Measurements from ENCODE around the gene SEMA6A.
"Not testable (repeated sequence)": the region's sequence is repeated elsewhere in the genome, so short reads cannot be mapped to it uniquely, and the experiment has no call there.

SEMA6A gene

DNA sequence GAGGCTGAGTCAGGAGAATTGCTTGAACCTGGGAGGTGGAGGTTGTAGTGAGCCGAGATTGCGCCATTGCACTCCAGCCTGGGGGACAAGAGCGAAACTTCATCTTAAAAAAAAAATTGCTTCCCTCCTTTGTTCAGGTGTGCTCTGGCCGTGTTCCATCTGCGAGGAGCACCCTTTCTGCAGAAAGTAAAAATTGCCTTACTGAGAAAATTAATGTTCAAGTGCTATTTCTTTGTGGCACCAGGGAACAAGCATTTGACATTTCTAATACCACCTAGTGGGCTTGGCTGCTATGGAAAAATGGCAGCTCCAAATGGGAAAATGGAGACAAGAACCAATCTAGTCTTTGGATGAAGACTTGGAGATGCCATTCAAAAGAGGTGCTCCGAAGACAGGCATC is 29.2 kb downstream of the SEMA6A start:
- Mint-ChIP-seq H3K9me3 (peaks cover 11% of the 10 kb centered on the region), H3K36me3 (peaks cover 16% of the 10 kb centered on the region)
- H3K27me3 Mint-ChIP-seq, H3K27ac Mint-ChIP-seq, H3K4me1 Mint-ChIP-seq, H3K4me3 Mint-ChIP-seq, ATAC-seq: not testable (repeated sequence)

DNA sequence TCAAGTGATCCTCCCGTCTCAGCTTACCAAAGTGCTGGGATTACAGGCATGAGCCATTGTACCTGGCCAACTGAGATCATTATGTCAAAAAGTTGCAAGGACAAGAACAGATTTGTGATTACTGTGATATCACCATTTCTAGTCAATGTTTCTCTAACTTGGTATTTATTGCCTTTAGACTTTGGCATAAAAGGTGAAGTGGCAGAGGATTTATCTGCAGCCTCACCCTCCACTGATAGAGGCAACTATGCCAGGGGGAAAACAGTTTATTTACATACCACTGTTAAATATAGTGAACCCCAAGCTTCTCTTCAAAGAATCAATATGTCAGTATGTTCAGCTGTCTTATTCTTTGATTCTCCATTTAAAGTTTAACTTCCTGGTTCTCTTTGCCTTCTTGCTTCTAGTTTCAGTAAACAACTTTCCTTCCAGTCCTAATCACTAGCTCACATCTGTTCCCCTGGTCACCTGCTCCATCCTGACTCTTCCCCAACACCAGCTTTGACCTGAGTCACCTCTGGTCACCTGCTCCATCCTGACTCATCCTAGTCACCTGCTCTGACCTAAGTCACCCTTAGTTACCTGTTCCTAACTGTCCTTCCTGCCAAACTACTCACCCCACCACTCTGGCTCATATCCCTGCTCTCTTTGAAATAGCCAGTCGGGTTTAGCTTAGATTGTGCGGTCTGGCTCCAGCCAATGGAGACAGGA is 29.9 kb downstream of the SEMA6A start:
- peaks cover 18% of the 10 kb centered on the region for H3K36me3 Mint-ChIP-seq
- peaks cover 11% of the 10 kb centered on the region for H3K9me3 Mint-ChIP-seq
- no peak overlapping the region for H3K4me3 Mint-ChIP-seq

DNA sequence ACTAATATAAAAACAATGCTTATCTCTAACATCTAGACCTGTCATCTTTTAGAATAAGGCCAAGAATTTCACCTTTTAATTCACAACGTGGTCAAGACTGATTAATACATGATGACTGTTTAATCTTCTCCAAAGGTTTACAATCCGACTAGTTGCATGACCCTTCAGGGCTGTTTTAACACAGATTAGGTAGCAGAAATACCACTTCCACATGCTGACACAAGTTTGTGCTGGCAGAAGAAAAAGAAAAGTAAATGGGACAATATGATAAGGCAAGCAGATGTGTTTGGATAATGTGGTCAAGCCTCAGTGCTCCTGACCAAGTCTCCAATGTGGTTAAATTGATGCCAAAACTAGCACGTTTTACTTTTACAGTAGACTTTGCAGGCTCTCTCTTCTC is 31.1 kb downstream of the SEMA6A start:
- Mint-ChIP-seq H3K4me3 (no peak overlapping the region), H3K9me3 (peaks cover 11% of the 10 kb centered on the region), H3K36me3 (peaks cover 18% of the 10 kb centered on the region), H3K27me3 (no peaks in the 10 kb centered on the region), H3K27ac (no peak overlapping the region), H3K4me1 (no peaks in the 10 kb centered on the region)
- ATAC-seq, result no peak

More for the DNA sequence above, 29.9 kb downstream of the SEMA6A start:
- H3K27ac Mint-ChIP-seq, result no peak overlapping the region
- no peak for ATAC-seq
- H3K27me3 Mint-ChIP-seq, result no peaks in the 10 kb centered on the region
- no peaks in the 10 kb centered on the region for H3K4me1 Mint-ChIP-seq

DNA sequence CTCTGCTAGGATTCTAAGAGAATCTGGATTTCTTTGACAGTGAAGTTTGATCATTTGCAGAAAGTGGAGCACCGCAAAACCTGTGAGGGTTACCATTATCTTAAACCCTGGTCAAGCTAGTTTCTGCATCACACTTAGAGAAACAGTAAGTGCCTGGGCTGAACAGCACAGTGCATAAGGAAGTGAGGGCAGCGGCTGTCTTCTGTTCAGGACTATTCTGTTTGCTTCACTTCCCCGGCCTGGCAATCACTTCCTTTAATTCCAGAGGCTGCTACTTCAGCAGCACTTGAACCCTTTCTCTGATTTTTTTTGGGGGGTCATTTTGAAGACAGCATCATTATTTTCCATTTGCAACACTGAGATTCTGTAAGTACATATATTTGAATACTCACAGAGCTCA is 32.0 kb downstream of the SEMA6A start:
- no peak overlapping the region for H3K27ac Mint-ChIP-seq
- H3K9me3 Mint-ChIP-seq, result peaks cover 11% of the 10 kb centered on the region
- H3K36me3 Mint-ChIP-seq, result peaks cover 18% of the 10 kb centered on the region
- H3K4me1 Mint-ChIP-seq, result no peaks in the 10 kb centered on the region
- no peak overlapping the region for H3K4me3 Mint-ChIP-seq
- ATAC-seq, result no peak
- H3K27me3 Mint-ChIP-seq, result no peaks in the 10 kb centered on the region

DNA sequence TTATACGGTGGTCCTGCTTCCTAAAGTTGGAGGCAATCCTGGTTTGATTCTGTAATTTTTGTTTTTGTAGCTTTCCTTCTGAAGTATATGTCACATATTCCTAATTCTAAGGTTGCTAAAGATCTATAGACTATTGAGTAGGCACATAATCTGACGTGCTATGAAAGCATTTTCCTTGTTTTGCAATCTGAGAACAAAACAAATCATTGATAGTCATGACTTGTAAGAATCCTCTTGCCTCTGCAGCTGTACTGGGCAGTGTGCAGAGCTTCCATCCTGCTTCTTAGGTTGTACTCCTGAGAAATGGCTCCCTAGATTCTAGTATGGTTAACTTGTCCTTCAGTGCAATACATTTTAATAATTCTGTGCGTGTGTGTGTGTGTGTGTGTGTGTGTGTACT is 35.4 kb downstream of the SEMA6A start:
- H3K27me3 Mint-ChIP-seq, result no peaks in the 10 kb centered on the region
- peaks cover 6% of the 10 kb centered on the region for H3K36me3 Mint-ChIP-seq
- no peaks in the 10 kb centered on the region for H3K9me3 Mint-ChIP-seq
- no peak overlapping the region for H3K27ac Mint-ChIP-seq
- H3K4me1 Mint-ChIP-seq, result no peaks in the 10 kb centered on the region
- no peak for ATAC-seq
- H3K4me3 Mint-ChIP-seq, result no peak overlapping the region

DNA sequence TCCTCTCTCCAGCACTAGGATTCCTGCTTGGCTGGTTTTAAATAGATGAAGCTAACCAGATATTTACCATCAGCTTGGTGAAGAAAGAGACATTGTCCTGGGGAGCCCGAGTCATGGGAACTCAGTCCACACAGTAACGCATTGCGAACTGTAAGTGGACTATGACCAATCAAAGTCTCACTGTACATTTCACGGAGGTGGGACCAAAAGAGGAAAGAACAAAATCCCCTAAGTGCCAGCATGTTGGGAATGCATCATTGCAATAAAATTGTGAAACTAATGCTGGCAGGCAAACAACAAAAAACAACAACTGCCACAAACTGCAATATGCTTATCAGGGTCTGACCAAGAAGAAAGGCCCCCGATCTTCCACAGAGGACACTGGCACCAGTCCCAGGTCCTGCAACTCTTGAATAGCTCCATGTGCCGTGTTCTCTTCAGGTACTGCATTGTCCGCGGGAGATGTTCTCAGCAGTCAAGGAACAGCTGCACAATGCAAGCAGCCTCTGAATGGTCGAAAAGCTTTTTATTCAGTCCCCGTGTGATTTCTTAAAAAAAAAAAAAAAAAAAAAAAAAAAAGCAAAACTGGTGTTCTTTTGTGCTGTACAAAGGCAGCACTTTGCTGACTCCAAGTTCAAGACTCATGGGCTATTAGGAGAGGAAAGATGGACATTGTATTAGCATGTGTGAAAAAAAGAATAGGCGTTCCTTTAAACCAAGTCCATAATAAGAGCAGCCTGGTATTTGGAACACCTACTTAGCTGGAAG is 38.1 kb downstream of the SEMA6A start:
- Mint-ChIP-seq H3K4me3 (no peak overlapping the region), H3K4me1 (no peaks in the 10 kb centered on the region), H3K36me3 (peaks cover 6% of the 10 kb centered on the region), H3K9me3 (no peaks in the 10 kb centered on the region), H3K27me3 (no peaks in the 10 kb centered on the region), H3K27ac (no peak overlapping the region)
- ATAC-seq, result no peak

DNA sequence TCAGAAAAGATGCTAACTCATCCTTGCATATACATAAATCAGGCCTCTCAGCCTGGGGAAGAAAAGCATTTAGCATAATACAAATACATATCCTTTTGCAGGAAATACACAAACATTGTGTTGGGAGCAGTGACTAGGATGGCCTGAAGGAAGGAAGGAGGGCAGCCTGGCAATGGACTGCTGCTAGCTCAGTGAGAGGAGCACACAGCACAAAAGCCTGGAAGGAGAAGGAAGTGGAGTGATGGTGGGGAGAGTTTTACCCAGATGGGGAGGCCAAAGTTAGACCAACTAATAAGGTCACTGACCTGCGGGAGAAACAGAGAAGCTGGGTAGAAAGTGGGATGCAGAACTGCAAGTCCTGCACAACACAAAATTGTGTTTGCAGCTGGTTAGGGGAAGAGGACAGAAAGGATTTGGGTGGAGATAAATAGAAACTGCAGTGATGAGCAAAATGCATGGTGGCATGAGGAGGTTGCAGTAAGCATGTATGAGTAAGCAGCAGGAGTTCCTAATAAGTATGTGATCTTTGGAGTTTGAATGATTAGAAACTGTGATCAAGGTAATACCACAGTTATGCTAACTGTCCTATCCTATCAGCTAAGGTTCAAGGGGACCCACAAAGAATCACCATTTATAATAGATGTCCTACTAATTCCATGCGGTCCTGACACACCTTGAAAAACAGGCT is 39.5 kb downstream of the SEMA6A start:
- H3K4me1 Mint-ChIP-seq, result no peaks in the 10 kb centered on the region
- H3K27me3 Mint-ChIP-seq, result no peaks in the 10 kb centered on the region
- H3K27ac Mint-ChIP-seq, result no peak overlapping the region
- H3K4me3 Mint-ChIP-seq, result no peak overlapping the region
- no peaks in the 10 kb centered on the region for H3K9me3 Mint-ChIP-seq
- H3K36me3 Mint-ChIP-seq, result no peaks in the 10 kb centered on the region
- no peak for ATAC-seq

DNA sequence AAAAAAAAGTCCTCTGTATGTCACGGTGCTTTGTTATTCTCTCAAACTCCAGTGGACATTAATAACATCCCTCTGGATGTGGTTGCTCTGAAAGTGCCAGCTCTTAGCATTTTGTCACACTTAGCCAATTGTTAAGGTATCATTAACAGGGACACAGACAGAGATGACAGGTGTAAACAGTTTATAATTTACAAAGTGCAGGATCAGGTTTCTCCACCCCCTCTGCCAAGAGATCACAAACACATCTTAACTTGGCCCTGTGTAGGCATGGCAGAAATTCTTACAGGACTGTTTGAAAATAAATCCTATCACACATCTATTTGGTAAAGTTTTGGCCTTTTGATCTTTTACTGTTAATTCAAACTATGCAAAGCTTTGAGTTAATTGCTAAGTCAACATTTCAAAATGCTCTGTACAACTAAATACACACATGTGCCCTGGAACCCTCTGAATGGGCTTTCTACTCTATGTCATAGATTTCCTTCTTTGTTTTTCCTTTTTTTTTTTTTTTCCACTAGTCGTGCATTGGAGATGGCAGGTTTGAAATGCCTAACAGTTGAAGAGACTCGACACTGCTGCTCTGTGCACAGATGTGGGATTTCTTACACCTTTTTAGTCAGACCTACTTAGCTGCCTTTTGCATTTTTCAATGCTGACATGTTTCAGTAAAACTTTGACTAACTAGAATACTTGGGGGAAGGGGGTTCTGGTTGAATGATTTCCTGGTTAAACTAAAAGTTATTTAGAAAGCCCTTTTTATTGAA is 41.7 kb downstream of the SEMA6A start:
- no peaks in the 10 kb centered on the region for H3K36me3 Mint-ChIP-seq
- no peak for ATAC-seq
- no peak overlapping the region for H3K27ac Mint-ChIP-seq

DNA sequence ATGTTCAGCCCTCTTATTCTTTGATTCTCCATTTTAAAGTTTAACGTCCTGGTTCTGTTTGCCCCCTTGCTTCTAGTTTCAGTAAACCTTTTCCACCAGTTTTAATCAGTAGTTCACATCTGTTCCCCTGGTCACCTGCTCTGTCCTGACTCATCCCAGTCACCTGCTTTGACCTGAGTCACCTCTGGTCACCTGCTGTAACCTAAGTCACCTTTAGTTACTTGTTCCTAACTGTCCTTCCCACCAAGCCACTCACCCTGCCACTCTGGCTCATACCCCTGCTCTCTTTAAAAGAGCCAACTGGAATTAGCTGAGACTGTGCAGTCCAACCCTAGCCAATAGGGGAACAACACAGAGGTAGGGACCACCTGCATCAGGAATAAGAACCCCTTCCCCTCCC is 43.0 kb downstream of the SEMA6A start:
- ATAC-seq, result no peak
- Mint-ChIP-seq H3K4me3 (no peak overlapping the region), H3K4me1 (no peaks in the 10 kb centered on the region), H3K36me3 (no peaks in the 10 kb centered on the region), H3K27ac (no peak overlapping the region), H3K9me3 (no peaks in the 10 kb centered on the region), H3K27me3 (no peaks in the 10 kb centered on the region)

More for the DNA sequence above, 41.7 kb downstream of the SEMA6A start:
- Mint-ChIP-seq H3K27me3 (no peaks in the 10 kb centered on the region), H3K9me3 (no peaks in the 10 kb centered on the region), H3K4me1 (no peaks in the 10 kb centered on the region), H3K4me3 (no peak overlapping the region)

DNA sequence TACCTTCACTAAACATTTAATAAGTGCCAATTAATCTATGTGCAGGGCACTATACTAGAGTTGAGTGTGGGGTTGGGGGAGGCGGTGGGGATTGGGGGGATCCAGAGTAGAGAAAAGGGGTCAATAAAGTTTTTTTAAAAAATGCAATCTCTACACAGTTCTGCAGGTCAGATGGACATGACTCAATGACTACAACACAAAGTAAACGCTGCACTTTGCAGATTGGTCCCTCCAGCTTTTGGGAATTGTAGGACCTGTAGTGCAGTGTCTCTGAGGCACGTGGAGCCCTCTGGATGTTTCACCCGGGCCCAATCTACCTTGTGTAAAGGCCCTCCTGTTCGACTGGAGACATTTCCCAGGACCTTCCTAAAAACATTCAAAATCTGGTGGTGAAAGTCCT is 43.5 kb downstream of the SEMA6A start:
- Mint-ChIP-seq H3K4me3 (no peak overlapping the region), H3K4me1 (no peaks in the 10 kb centered on the region), H3K27ac (no peak overlapping the region), H3K27me3 (no peaks in the 10 kb centered on the region), H3K36me3 (no peaks in the 10 kb centered on the region), H3K9me3 (no peaks in the 10 kb centered on the region)
- no peak for ATAC-seq

DNA sequence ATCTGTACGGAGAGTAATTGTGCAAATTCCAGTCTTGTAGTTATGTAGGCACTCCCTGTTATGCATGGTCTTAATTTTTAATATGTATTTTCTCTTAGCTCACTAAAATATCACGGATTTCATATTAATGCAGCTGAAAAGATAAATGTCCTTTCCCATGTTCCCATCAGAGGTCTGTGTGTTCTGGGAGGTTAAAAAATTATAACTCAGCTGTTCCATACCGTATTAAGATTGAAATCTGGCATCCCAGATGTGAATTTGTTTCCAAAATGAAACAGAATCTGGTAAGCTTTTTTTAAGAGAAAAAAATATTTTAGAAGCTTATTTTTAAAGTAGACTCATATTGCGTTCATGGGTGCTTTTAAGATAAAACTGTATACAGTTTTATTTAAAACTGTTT is 44.3 kb downstream of the SEMA6A start:
- Mint-ChIP-seq H3K4me1 (no peaks in the 10 kb centered on the region), H3K4me3 (no peak overlapping the region), H3K27me3 (no peaks in the 10 kb centered on the region), H3K27ac (no peak overlapping the region), H3K36me3 (no peaks in the 10 kb centered on the region), H3K9me3 (no peaks in the 10 kb centered on the region)
- no peak for ATAC-seq

DNA sequence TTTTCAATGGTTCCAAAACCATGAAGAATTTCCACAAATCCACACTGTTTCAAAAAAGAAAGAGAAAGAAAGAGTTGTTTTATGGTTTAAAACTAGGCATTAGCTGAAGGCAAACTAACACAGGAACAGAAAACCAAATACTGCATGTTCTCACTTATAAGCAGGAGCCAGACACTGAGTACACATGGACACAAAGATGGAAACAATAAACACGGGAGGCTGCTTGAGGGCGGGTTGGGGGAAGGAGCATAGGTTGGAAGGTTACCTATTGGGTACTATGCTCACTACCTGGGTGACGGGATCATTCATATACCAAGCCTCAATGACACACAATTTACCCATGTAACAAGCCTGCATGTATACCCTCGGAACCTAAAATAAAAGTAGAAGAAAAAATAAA is 45.0 kb downstream of the SEMA6A start:
- Mint-ChIP-seq H3K27me3 (no peaks in the 10 kb centered on the region), H3K36me3 (peaks cover 3% of the 10 kb centered on the region), H3K4me3 (no peak overlapping the region), H3K4me1 (no peaks in the 10 kb centered on the region), H3K27ac (no peak overlapping the region), H3K9me3 (no peaks in the 10 kb centered on the region)
- no peak for ATAC-seq

DNA sequence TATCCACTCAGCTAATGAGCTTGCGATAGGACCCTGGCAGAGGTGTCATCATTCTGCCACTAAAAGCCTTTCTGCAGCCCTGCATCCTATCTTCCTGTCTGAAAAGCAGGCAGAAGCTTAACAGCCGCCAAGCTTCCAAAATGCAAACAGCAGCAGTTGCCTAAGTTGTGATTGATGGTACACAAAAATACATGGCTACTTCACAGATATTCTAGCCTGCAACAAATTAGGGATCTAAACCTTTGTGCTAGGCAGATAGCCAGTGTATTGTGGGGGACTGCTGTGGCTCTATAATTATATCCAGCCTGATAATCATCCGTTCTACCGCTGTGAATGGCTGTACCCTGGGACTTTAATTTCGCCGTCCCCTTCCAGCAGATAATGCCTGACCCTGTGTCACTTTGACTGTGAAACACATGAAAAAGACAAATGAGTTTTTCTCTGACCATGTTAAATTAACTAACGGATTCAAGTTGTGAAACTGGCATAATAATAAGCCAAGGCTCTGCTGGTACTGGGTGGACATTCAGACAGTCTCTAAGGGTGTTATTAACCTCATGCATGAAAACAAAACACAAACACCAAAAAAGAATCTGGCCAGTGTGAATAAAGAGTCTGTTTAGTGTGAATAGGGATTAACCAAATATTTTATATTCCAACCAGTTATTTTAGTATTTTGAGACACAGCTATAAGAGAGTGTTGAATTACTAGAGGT is 45.9 kb downstream of the SEMA6A start:
- ATAC-seq, result no peak
- Mint-ChIP-seq H3K4me1 (no peaks in the 10 kb centered on the region), H3K27ac (no peak overlapping the region), H3K36me3 (peaks cover 8% of the 10 kb centered on the region), H3K9me3 (no peaks in the 10 kb centered on the region), H3K27me3 (no peaks in the 10 kb centered on the region), H3K4me3 (no peak overlapping the region)

DNA sequence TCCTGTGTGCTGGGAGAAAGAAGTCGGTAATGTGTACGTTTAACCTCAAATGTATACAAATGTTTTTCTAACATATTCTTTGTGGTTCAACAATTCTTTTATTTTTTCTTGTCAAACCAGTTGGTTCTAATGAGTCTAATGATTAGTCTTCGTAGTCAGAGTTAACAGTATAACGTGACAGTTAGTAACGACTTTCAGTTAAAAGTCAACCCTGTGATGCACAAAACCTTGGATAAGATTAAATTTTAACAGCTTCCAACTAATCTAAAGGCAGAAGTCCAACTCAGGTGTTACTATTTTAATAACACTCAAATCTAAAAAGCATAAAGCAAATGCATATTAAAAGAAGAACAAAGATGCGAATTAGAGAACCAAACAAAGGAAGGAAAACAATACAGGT is 47.0 kb downstream of the SEMA6A start:
- ATAC-seq, result no peak
- no peaks in the 10 kb centered on the region for H3K4me1 Mint-ChIP-seq
- peaks cover 8% of the 10 kb centered on the region for H3K36me3 Mint-ChIP-seq
- H3K4me3 Mint-ChIP-seq, result no peak overlapping the region
- H3K27ac Mint-ChIP-seq, result no peak overlapping the region
- H3K9me3 Mint-ChIP-seq, result no peaks in the 10 kb centered on the region
- no peaks in the 10 kb centered on the region for H3K27me3 Mint-ChIP-seq

DNA sequence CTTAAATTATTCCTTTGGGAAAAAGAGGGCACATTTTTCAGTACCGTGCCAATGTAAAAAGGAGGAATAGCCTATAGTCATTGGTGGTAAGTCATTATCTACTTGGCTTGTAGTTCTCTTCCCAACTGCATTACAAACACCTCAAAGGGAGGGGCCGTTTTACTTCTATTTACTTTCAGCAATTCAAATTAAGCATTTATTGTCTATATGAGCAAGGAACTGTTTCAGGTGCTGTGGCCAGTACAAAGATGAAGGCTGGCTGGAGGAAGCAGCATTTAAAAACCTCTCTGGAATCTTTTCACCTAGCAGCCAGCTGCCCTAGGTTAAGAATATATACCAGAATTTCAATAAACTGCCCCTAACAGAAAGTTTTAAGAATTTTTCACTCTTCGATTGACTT is 48.9 kb downstream of the SEMA6A start:
- Mint-ChIP-seq H3K27ac (no peak overlapping the region), H3K4me3 (no peak overlapping the region), H3K9me3 (no peaks in the 10 kb centered on the region), H3K27me3 (no peaks in the 10 kb centered on the region), H3K4me1 (no peaks in the 10 kb centered on the region), H3K36me3 (peaks cover 14% of the 10 kb centered on the region)
- ATAC-seq, result no peak

Measured in stimulated activated memory B cell treated with anti-CD40 and anti-IgM and Interleukin-4, amounts not matched to agents 10 μg/mL and 1 μg/mL and 100 μg/mL, for 72 hours (primary cell).